Sciatic nerve (tissue), 2 donors: ENCODE results near the gene PDXK. TPM values are rescaled to one million over a fixed set of nuclear protein-coding genes. Genes with fewer than 3 reads are reported as not detected.
A peak's percentile ranks its signal among the peaks of the same experiment; 100 is the strongest.

Experiments
- ATAC-seq: fragments of 200-7000 bp; cut with Tn5 transposase; one replicate; pipeline ENCODE4 v1.9.1; 2020; ENCODE audit warnings: mild to moderate bottlenecking, moderate library complexity
- DNase-seq: peaks from one replicate; pipeline ENCODE4 v3.0.0-alpha.2; 2020; ENCODE audit warnings: low spot score
- intact Hi-C: fragments of 100-400 bp; cut with DNase I; formaldehyde crosslinking; loops from one replicate; pipeline ENCODE4 v1.14.2; 2022
- total RNA-seq: library from RNA; stranded (reverse); fragmentation: NEBNext Ultra II Directional; extraction: Animal tissue kit (Norgen Biotek cat#: 25700); gene quantifications from one replicate; pipeline ENCODE4 v1.2.1, GENCODE V29; 2021
- donor health status: DM: no; HTN: no; CAD: no.
- donor health status: DM: no; HTN: no; CAD: no.

The PDXK gene
- total RNA-seq, 1 donor from 2014 or later, result 111 TPM

- ATAC-seq (peak; percentile 86), DNase-seq (peak; percentile 94)
- intact Hi-C loops, result no loop called here
Measured at GRCh38 chr21:43810505-43811261, 91.8 kb downstream of the PDXK start.

- intact Hi-C loops, result no loop called here
- ATAC-seq, result peak; percentile 3
- DNase-seq, result no peak
Measured at GRCh38 chr21:43811262-43812105, 92.6 kb downstream of the PDXK start.

Other genes with a start within 250 kb of the PDXK start
- gene HSF2BP, start 59.6 kb upstream of the PDXK start, total RNA-seq, result 1.8 TPM
- gene RRP1B, start 59.6 kb upstream of the PDXK start, total RNA-seq, result 18.1 TPM
- 52.1 TPM for gene CSTB, start 57.2 kb downstream of the PDXK start, total RNA-seq
- gene RRP1, start 70.4 kb downstream of the PDXK start, total RNA-seq, result 17.8 TPM
- 51.8 TPM for gene AGPAT3, start 146.1 kb downstream of the PDXK start, total RNA-seq